K562 (cell line): Measurements from ENCODE around the gene ABCA8. TPM values are rescaled to one million over a fixed set of nuclear protein-coding genes. Genes with fewer than 3 reads are reported as not detected.

ENCODE experiments used
- ATF7 ChIP-seq: fragments of 450-650 bp; IDR thresholded peaks from 2 replicates; pipeline ENCODE4 v1.7.1; 2014; ENCODE audit warnings: mild to moderate bottlenecking, moderate library complexity
- CBFB ChIP-seq: sonication (generic); formaldehyde crosslinking; IDR thresholded peaks from 2 replicates; pipeline ENCODE4 v1.4.0; 2020; ENCODE audit warnings: mild to moderate bottlenecking, missing genetic modification reagents
- CBX3 ChIP-seq, 2 experiments: IDR thresholded peaks; 1 replicate in 1 of 2; 2 replicates in 1 of 2; pipeline ENCODE4 v1.6.1; 2012; ENCODE audit warnings: inconsistent platforms in 2 of 2, low read length in 2 of 2, borderline replicate concordance in 1 of 2, control low read depth in 1 of 2
- DMBX1 ChIP-seq: fragments of 250-450 bp; sonication (Bioruptor Pico); IDR thresholded peaks from 2 replicates; pipeline ENCODE4 v1.8.0; 2022; ENCODE audit warnings: inconsistent platforms, mild to moderate bottlenecking, moderate library complexity, borderline replicate concordance
- MAFK ChIP-seq: IDR thresholded peaks from 2 replicates; pipeline ENCODE4 v1.6.1; 2011; ENCODE audit warnings: low read length, improper control_type of control experiment
- NCOA1 ChIP-seq: fragments of 450-650 bp; IDR thresholded peaks from 2 replicates; pipeline ENCODE4 v1.6.1; 2016; ENCODE audit warnings: low read depth
- NFRKB ChIP-seq: fragments of 450-650 bp; IDR thresholded peaks from 2 replicates; pipeline ENCODE4 v1.6.1; 2016; ENCODE audit warnings: low read depth
- OTX1 ChIP-seq: fragments of 450-650 bp; formaldehyde crosslinking; IDR thresholded peaks from 2 replicates; pipeline ENCODE4 v1.4.0; 2022; ENCODE audit warnings: mild to moderate bottlenecking
- PCBP1 ChIP-seq: fragments of 200-400 bp; formaldehyde crosslinking; IDR thresholded peaks from 2 replicates; pipeline ENCODE4 v1.6.1; 2018; ENCODE audit warnings: mild to moderate bottlenecking, low read depth, low read length; ENCODE audit not compliant: poor library complexity, severe bottlenecking
- PHF21A ChIP-seq: fragments of 450-650 bp; IDR thresholded peaks from 2 replicates; pipeline ENCODE4 v1.6.1; 2017; ENCODE audit warnings: low read depth, borderline replicate concordance
- PTTG1 ChIP-seq: fragments of 450-650 bp; IDR thresholded peaks from 2 replicates; pipeline ENCODE4 v1.6.1; 2016; ENCODE audit warnings: low read depth, mild to moderate bottlenecking, missing genetic modification characterization, missing compliant biosample characterization
- PURB ChIP-seq: sonication (generic); formaldehyde crosslinking; IDR thresholded peaks from 2 replicates; pipeline ENCODE4 v1.9.0; 2021; ENCODE audit warnings: low read depth, mild to moderate bottlenecking, missing genetic modification reagents
- RFX5 ChIP-seq: IDR thresholded peaks from 2 replicates; pipeline ENCODE4 v1.6.1; 2011; ENCODE audit warnings: low read depth, mild to moderate bottlenecking, improper control_type of control experiment, low read length
- SOX6 ChIP-seq: fragments of 450-650 bp; IDR thresholded peaks from 2 replicates; pipeline ENCODE4 v1.6.1; 2014; ENCODE audit warnings: mild to moderate bottlenecking
- SRSF7 ChIP-seq: fragments of 200-400 bp; formaldehyde crosslinking; optimal IDR thresholded peaks from 2 replicates; pipeline ENCODE3; 2017; ENCODE audit warnings: mild to moderate bottlenecking, low read depth, low read length
- SUPT5H ChIP-seq: fragments of 450-650 bp; IDR thresholded peaks from 2 replicates; pipeline ENCODE4 v1.6.1; 2016
- TBP ChIP-seq: optimal IDR thresholded peaks from 2 replicates; pipeline ENCODE3; 2011; ENCODE audit warnings: low read depth, low read length, improper control_type of control experiment
- ZFP36 ChIP-seq: fragments of 150-350 bp; IDR thresholded peaks from 2 replicates; pipeline ENCODE4 v1.6.1; 2018; ENCODE audit warnings: low read length, low read depth; ENCODE audit not compliant: partially characterized antibody
- ZNF197 ChIP-seq: fragments of 200-800 bp; sonication (Bioruptor generic); IDR thresholded peaks from 2 replicates; pipeline ENCODE4 v1.6.1; 2016; ENCODE audit warnings: low read depth, missing genetic modification characterization, missing compliant biosample characterization
- ZNF212 ChIP-seq: fragments of 450-650 bp; formaldehyde crosslinking; IDR thresholded peaks from 2 replicates; pipeline ENCODE4 v1.4.0; 2020; ENCODE audit warnings: mild to moderate bottlenecking
- ZNF217 ChIP-seq: sonication (generic); formaldehyde crosslinking; IDR thresholded peaks from 2 replicates; pipeline ENCODE4 v1.8.0; 2022; ENCODE audit warnings: mild to moderate bottlenecking, missing genetic modification reagents
- ZNF23 ChIP-seq: fragments of 250-450 bp; sonication (Bioruptor Pico); IDR thresholded peaks from 2 replicates; pipeline ENCODE4 v1.4.0; 2020; ENCODE audit warnings: mild to moderate bottlenecking
- ZNF41 ChIP-seq: fragments of 250-450 bp; sonication (Bioruptor Pico); conservative IDR thresholded peaks from 2 replicates; pipeline ENCODE4 v1.4.0; 2020; ENCODE audit warnings: mild to moderate bottlenecking
- ZNF668 ChIP-seq: fragments of 250-450 bp; sonication (Bioruptor Pico); IDR thresholded peaks from 2 replicates; pipeline ENCODE4 v1.8.0; 2022; ENCODE audit warnings: mild to moderate bottlenecking, inconsistent platforms
- polyA plus RNA-seq, 8 experiments: library from polyadenylated mRNA; depleted of rRNA in 4 of 8; stranded (reverse) in 5 of 8; unstranded in 3 of 8; fragments of >200 nt; fragmentation: Nextera tagmentation in 2 of 8; fragmentation: Illumina TruSeq in 1 of 8; extraction: Ambion mirVana in 2 of 8; extraction: Trizol in 1 of 8; gene quantifications; 2 replicates each; pipeline versions ENCODE4 v1.2.1 to v1.2.3, GENCODE V29; 2011 to 2014; ENCODE audit warnings: inconsistent platforms in 1 of 8, missing spikeins in 1 of 8
- total RNA-seq, 7 experiments: library from RNA; depleted of rRNA in 6 of 7; stranded (reverse); fragments of >200 nt in 6 of 7; fragmentation: Illumina TruSeq in 2 of 7; extraction: Trizol in 2 of 7; gene quantifications; 2 replicates each; pipeline versions ENCODE4 v1.2.1 to v1.2.3, GENCODE V29; 2011 to 2021; ENCODE audit warnings: low replicate concordance in 1 of 7
- TF ChIP-seq, protein P1 (sequence below): fragments of 150-350 bp; IDR thresholded peaks from 2 replicates; pipeline ENCODE4 v1.6.1; 2014; ENCODE audit warnings: low read depth, mild to moderate bottlenecking, low read length, borderline replicate concordance
- TF ChIP-seq, protein P2 (sequence below): fragments of 250-450 bp; sonication (Bioruptor Pico); IDR thresholded peaks from 2 replicates; pipeline ENCODE4 v1.8.0; 2022; ENCODE audit warnings: moderate library complexity, mild to moderate bottlenecking, inconsistent platforms

ABCA8 gene
- total and polyA plus RNA-seq, 9 of the 15 experiments (the other 6 are each of a cell fraction or from before 2014, with no cell fraction given) = 1.8 to 13.2 (median 12.0) TPM

- TF ChIP-seq ZNF217 (CRISPR knock-in tag) = no peak
- TF ChIP-seq, protein P1, sequence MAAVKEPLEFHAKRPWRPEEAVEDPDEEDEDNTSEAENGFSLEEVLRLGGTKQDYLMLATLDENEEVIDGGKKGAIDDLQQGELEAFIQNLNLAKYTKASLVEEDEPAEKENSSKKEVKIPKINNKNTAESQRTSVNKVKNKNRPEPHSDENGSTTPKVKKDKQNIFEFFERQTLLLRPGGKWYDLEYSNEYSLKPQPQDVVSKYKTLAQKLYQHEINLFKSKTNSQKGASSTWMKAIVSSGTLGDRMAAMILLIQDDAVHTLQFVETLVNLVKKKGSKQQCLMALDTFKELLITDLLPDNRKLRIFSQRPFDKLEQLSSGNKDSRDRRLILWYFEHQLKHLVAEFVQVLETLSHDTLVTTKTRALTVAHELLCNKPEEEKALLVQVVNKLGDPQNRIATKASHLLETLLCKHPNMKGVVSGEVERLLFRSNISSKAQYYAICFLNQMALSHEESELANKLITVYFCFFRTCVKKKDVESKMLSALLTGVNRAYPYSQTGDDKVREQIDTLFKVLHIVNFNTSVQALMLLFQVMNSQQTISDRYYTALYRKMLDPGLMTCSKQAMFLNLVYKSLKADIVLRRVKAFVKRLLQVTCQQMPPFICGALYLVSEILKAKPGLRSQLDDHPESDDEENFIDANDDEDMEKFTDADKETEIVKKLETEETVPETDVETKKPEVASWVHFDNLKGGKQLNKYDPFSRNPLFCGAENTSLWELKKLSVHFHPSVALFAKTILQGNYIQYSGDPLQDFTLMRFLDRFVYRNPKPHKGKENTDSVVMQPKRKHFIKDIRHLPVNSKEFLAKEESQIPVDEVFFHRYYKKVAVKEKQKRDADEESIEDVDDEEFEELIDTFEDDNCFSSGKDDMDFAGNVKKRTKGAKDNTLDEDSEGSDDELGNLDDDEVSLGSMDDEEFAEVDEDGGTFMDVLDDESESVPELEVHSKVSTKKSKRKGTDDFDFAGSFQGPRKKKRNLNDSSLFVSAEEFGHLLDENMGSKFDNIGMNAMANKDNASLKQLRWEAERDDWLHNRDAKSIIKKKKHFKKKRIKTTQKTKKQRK = no peak
- no peak; the same call in 1 of the 2 replicates for TF ChIP-seq ATF7
- TF ChIP-seq MAFK = no peak
- TF ChIP-seq RFX5 = no peak
- TF ChIP-seq ZFP36 = no peak
- TF ChIP-seq ZNF197 (CRISPR knock-in tag) = no peak
- TF ChIP-seq ZNF212 = no peak
- no peak for TF ChIP-seq ZNF23 (CRISPR knock-in tag)
- TF ChIP-seq, protein P2, sequence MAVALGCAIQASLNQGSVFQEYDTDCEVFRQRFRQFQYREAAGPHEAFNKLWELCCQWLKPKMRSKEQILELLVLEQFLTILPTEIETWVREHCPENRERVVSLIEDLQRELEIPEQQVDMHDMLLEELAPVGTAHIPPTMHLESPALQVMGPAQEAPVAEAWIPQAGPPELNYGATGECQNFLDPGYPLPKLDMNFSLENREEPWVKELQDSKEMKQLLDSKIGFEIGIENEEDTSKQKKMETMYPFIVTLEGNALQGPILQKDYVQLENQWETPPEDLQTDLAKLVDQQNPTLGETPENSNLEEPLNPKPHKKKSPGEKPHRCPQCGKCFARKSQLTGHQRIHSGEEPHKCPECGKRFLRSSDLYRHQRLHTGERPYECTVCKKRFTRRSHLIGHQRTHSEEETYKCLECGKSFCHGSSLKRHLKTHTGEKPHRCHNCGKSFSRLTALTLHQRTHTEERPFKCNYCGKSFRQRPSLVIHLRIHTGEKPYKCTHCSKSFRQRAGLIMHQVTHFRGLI (CRISPR knock-in tag) = no peak
- no peak for TF ChIP-seq PCBP1
- no peak for TF ChIP-seq PURB
- no peak for TF ChIP-seq OTX1 (CRISPR knock-in tag)
- no peak for TF ChIP-seq PTTG1 (tag)
- TF ChIP-seq ZNF41 = no peak
- TF ChIP-seq DMBX1 (CRISPR knock-in tag) = no peak
- TF ChIP-seq CBFB (CRISPR knock-in tag) = no peak
- no peak for TF ChIP-seq SRSF7
- no peak for TF ChIP-seq NFRKB
- TF ChIP-seq SUPT5H = peak; percentile 50; the same call in 1 of the 2 replicates
- TF ChIP-seq PHF21A = no peak
- TF ChIP-seq CBX3 (IDR thresholded peaks at IDR 0.05; ENCODE audit: borderline replicate concordance in 1 of 2, low read length in 2 of 2) = no peak
- TF ChIP-seq TBP = peak; percentile 41
- TF ChIP-seq NCOA1 = no peak
- no peak for TF ChIP-seq ZNF668 (CRISPR knock-in tag)
- TF ChIP-seq SOX6 = no peak
Observed at GRCh38 chr17:68955181-68955841, at the start of gene ABCA8 (continued).
